GM12865 (cell line): ENCODE results near the gene ATP13A5.

Experiments
- DNase-seq: peaks from one replicate; pipeline ENCODE4 v3.0.0; 2010; ENCODE audit warnings: low read depth
- H3K4me3 ChIP-seq: 2 replicates; pipeline ENCODE4 v1.5.1; 2011; ENCODE audit warnings: mild to moderate bottlenecking, low read depth, low read length, control low read depth
- CTCF ChIP-seq: IDR thresholded peaks from 2 replicates; pipeline ENCODE4 v1.5.1; 2011; ENCODE audit warnings: low read length, control low read depth, low read depth, inconsistent platforms; ENCODE audit not compliant: insufficient read depth; ENCODE audit errors: missing control alignments

ATP13A5 gene, protein sequence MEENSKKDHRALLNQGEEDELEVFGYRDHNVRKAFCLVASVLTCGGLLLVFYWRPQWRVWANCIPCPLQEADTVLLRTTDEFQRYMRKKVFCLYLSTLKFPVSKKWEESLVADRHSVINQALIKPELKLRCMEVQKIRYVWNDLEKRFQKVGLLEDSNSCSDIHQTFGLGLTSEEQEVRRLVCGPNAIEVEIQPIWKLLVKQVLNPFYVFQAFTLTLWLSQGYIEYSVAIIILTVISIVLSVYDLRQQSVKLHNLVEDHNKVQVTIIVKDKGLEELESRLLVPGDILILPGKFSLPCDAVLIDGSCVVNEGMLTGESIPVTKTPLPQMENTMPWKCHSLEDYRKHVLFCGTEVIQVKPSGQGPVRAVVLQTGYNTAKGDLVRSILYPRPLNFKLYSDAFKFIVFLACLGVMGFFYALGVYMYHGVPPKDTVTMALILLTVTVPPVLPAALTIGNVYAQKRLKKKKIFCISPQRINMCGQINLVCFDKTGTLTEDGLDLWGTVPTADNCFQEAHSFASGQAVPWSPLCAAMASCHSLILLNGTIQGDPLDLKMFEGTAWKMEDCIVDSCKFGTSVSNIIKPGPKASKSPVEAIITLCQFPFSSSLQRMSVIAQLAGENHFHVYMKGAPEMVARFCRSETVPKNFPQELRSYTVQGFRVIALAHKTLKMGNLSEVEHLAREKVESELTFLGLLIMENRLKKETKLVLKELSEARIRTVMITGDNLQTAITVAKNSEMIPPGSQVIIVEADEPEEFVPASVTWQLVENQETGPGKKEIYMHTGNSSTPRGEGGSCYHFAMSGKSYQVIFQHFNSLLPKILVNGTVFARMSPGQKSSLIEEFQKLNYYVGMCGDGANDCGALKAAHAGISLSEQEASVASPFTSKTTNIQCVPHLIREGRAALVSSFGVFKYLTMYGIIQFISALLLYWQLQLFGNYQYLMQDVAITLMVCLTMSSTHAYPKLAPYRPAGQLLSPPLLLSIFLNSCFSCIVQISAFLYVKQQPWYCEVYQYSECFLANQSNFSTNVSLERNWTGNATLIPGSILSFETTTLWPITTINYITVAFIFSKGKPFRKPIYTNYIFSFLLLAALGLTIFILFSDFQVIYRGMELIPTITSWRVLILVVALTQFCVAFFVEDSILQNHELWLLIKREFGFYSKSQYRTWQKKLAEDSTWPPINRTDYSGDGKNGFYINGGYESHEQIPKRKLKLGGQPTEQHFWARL

DNA sequence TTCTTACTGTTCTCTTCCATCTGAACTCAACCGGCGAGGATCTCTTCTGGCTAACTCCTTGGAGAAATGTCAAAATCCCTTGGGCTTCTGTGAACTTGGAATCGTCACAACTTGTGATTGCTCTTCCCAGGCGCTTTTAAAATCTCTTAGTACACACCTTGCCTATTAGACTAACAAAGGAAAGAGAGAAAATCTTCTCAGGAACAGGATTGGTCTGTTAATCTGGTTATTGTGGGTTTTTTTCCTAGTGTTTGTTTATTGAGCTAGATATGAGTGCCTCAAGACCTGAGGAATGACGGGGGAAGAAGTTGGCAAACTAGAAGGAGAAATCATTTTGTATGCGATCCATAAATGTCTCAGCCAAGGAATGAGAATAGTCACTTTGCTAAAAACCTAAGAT is at the start of gene ATP13A5:
TSS of gene ATP13A5 (minus strand) at position 48 of the 400 bp plus-strand sequence. CDS start at position 20, 28 bp downstream.
- no peak for DNase-seq
- TF ChIP-seq CTCF: no peak
- no peak within 1 kb of the TSS for H3K4me3 ChIP-seq

DNA sequence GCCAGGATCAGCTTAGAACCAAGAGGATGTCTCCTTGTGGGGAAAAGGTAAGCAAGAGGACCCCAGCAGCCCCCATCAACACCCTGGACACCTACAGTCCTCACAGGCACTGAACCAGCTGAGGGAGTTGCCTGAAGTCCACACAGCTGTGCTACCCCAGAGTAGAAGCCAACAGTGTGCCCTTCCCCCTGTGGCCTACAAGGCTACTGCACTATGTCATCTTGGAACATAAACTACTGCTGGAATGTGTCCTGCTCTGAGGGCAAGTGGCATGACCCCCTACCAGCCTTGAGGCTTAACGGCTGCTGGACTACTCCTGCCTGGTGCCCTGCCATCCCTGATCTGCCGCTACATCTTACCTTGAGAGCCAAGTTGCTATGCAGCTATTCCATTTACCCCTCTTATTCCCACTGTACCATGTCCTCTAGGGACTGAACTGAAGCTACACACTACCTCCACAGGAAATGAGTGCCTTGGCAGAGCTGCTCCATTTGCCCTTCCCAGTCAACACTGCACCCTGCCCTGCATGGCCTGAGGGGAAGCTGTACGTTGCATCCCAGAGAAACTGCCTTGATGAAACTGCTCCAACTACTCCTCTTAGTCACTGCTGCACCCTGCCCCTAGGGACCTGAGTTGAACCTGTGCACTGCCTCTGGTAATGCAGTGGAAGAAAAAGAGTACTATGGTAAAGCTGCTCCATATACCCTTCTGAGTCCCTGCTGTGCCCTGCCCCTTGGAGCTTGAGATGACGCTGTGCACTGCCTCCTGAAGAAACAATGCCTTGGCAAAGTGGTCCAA is 40.2 kb upstream of the ATP13A5 start:
- no peak for TF ChIP-seq CTCF
- DNase-seq: no peak
- no peak overlapping the region for H3K4me3 ChIP-seq

GRCh38 chr3:193416629-193417028 is 38.1 kb upstream of the ATP13A5 start:
- no peak for DNase-seq
- TF ChIP-seq CTCF: no peak

GRCh38 chr3:193407688-193408087 is 29.1 kb upstream of the ATP13A5 start:
- no peak overlapping the region for H3K4me3 ChIP-seq
- TF ChIP-seq CTCF: no peak
- no peak for DNase-seq

More at GRCh38 chr3:193416629-193417028, 38.1 kb upstream of the ATP13A5 start:
- H3K4me3 ChIP-seq: no peak overlapping the region

GRCh38 chr3:193407112-193407511 is 28.6 kb upstream of the ATP13A5 start:
- no peak for DNase-seq
- TF ChIP-seq CTCF: no peak
- H3K4me3 ChIP-seq: no peak overlapping the region

- no peak for TF ChIP-seq CTCF
- no peak overlapping the region for H3K4me3 ChIP-seq
Measured at GRCh38 chr3:193403307-193403706, 24.8 kb upstream of the ATP13A5 start.

More at GRCh38 chr3:193403307-193403706, 24.8 kb upstream of the ATP13A5 start:
- no peak for DNase-seq
